GM23248 (cell line): ENCODE data around the gene ADGRD1.

Source experiments
- EZH2 ChIP-seq: fragments of 200-600 bp; sonication (generic); IDR thresholded peaks from 2 replicates; pipeline ENCODE4 v1.6.1; 2018; ENCODE audit warnings: antibody characterized with exemption, mild to moderate bottlenecking; ENCODE audit not compliant: insufficient read depth, poor library complexity, severe bottlenecking
- EZH2phosphoT487 ChIP-seq: fragments of 200-600 bp; sonication (generic); IDR thresholded peaks from 2 replicates; pipeline ENCODE4 v1.6.1; 2018; ENCODE audit warnings: antibody characterized with exemption, moderate library complexity, mild to moderate bottlenecking, low read depth; ENCODE audit not compliant: insufficient read depth

DNA sequence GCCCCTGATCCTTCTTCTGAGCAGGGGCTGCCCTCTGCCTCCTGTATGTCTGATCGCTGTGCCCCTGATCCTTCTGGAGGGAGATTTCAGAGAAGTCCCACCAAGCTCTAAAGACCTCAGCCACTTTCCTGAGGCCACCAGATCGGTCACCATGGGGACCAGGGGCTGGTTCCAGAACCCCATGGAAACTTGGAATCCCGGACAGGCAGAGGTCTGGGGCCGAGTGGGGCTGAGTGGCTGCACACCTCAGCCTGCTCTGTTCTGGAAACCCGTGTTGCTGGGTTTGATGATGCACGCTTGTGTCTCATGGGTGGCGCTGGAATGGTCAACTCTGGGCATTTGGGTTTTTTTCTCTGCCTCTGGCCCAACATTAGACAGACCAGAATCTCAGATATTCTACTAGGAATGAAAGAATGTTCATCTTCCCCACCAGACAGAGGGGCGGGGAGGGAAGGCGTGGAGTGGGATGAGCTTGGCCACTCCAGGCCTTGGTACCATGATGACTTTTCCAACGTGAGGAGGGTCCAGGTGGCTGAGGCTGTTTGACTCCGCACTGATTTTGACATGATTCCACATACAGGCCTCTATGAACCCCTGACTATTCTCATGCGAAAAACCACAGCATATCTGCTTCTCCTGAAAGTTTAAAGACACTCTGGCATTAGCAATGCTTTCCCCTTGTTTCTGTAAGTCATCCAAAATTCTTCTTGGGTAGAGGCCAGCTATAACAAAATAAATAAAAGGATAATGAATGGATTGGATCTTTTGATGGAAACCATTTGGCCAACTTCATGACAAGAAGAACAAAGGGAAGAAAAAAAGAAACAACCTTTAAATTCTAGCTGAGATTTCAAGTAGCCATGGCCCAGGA, 114.5 kb downstream of the ADGRD1 start:
- no peak for TF ChIP-seq EZH2
- TF ChIP-seq EZH2phosphoT487: no peak
